OCI-LY7 (cell line): ENCODE data around the gene FAM78A. TPM values are rescaled to one million over a fixed set of nuclear protein-coding genes. Genes with fewer than 3 reads are reported as not detected.

Experiments used
- BruUV-seq: library from RNA; stranded (reverse); fragments of 400-500 nt; replicated peaks from 2 replicates; lab custom pipeline; 2021; lab: Mats Ljungman, UMichigan
- CTCF ChIA-PET: fragments of 300-600 bp; sonication (Branson Sonifier 250); formaldehyde crosslinking; loops from one replicate; lab custom pipeline; 2022; ENCODE audit warnings: antibody characterized with exemption; ENCODE audit not compliant: unreplicated experiment; lab: Charles Lee
- POLR2A ChIA-PET: fragments of 300-600 bp; sonication (Branson Sonifier 250); formaldehyde crosslinking; loops from one replicate; lab custom pipeline; 2022; ENCODE audit warnings: antibody characterized with exemption; lab: Charles Lee
- DNase-seq: peaks from one replicate; pipeline ENCODE4 v3.0.0-alpha.2; 2015; ENCODE audit warnings: low spot score
- H2AFZ ChIP-seq: fragments of 200-600 bp; sonication (generic), shearing (Covaris generic); 2 replicates; pipeline ENCODE4 v1.6.1; 2014; ENCODE audit warnings: mild to moderate bottlenecking, antibody characterized with exemption, low read length, moderate library complexity
- H3K27ac ChIP-seq: fragments of 200-600 bp; sonication (generic); 2 replicates; pipeline ENCODE4 v1.5.1; 2014; ENCODE audit warnings: mixed run types, low read depth, mild to moderate bottlenecking, moderate library complexity, low read length, inconsistent platforms; ENCODE audit not compliant: poor library complexity, severe bottlenecking
- H3K36me3 ChIP-seq: fragments of 200-600 bp; sonication (generic); 2 replicates; pipeline ENCODE4 v1.6.1; 2014; ENCODE audit warnings: mild to moderate bottlenecking, antibody characterized with exemption, low read length, moderate library complexity, mixed read lengths; ENCODE audit not compliant: insufficient read depth
- H3K4me1 ChIP-seq: fragments of 200-600 bp; sonication (generic); 2 replicates; pipeline ENCODE4 v1.5.1; 2014; ENCODE audit warnings: mild to moderate bottlenecking, low read length; ENCODE audit not compliant: insufficient read depth, poor library complexity, severe bottlenecking
- H3K4me2 ChIP-seq: fragments of 200-600 bp; sonication (generic); 2 replicates; pipeline ENCODE4 v1.6.1; 2014; ENCODE audit warnings: mild to moderate bottlenecking, low read length
- H3K4me3 ChIP-seq: fragments of 200-600 bp; sonication (generic); 2 replicates; pipeline ENCODE4 v1.5.1; 2014; ENCODE audit warnings: mild to moderate bottlenecking, low read depth, low read length; ENCODE audit not compliant: poor library complexity, severe bottlenecking
- H3K79me2 ChIP-seq: fragments of 200-600 bp; sonication (generic); 2 replicates; pipeline ENCODE4 v1.6.1; 2016; ENCODE audit warnings: low read depth, mild to moderate bottlenecking, low read length, moderate library complexity, mixed read lengths; ENCODE audit not compliant: insufficient read depth
- H3K9me2 ChIP-seq: fragments of 200-600 bp; sonication (generic); 2 replicates; pipeline ENCODE4 v1.6.1; 2016; ENCODE audit warnings: mild to moderate bottlenecking, low read length, mixed read lengths; ENCODE audit not compliant: insufficient read depth
- H3K9me3 ChIP-seq: fragments of 200-600 bp; sonication (generic); 2 replicates; pipeline ENCODE4 v1.6.1; 2014; ENCODE audit warnings: mild to moderate bottlenecking, mixed run types, low read length, mixed read lengths
- H4K20me1 ChIP-seq: fragments of 200-600 bp; sonication (generic); 2 replicates; pipeline ENCODE4 v1.6.1; 2014; ENCODE audit warnings: mild to moderate bottlenecking, antibody characterized with exemption, low read length, moderate library complexity, mixed read lengths; ENCODE audit not compliant: insufficient read depth
- EZH2phosphoT487 ChIP-seq: fragments of 200-600 bp; sonication (generic); IDR thresholded peaks from 2 replicates; pipeline ENCODE4 v1.6.1; 2018; ENCODE audit warnings: low read depth, borderline replicate concordance, mild to moderate bottlenecking, mixed run types, antibody characterized with exemption, low read length, moderate library complexity, mixed read lengths
- intact Hi-C: fragments of 100-400 bp; cut with micrococcal nuclease; formaldehyde crosslinking; loops from one replicate; pipeline ENCODE4 v1.10.0; 2022; ENCODE audit not compliant: unreplicated experiment
- total RNA-seq, 2 experiments: library from RNA; depleted of rRNA in 1 of 2; stranded (reverse); fragments of >200 nt in 1 of 2; shearing (Covaris generic) in 1 of 2; gene quantifications; 2 replicates each; pipeline ENCODE4 v1.2.3, GENCODE V29; 2014 to 2022
- TF ChIP-seq, protein P1 (sequence below): fragments of 200-600 bp; sonication (generic); conservative IDR thresholded peaks from 2 replicates; pipeline ENCODE4 v1.5.1; 2014; ENCODE audit warnings: mild to moderate bottlenecking, antibody characterized with exemption, low read length, moderate library complexity, mixed read lengths

The FAM78A gene
- total RNA-seq, 2 experiments from 2014 or later: 25.0 to 35.0 TPM

DNA sequence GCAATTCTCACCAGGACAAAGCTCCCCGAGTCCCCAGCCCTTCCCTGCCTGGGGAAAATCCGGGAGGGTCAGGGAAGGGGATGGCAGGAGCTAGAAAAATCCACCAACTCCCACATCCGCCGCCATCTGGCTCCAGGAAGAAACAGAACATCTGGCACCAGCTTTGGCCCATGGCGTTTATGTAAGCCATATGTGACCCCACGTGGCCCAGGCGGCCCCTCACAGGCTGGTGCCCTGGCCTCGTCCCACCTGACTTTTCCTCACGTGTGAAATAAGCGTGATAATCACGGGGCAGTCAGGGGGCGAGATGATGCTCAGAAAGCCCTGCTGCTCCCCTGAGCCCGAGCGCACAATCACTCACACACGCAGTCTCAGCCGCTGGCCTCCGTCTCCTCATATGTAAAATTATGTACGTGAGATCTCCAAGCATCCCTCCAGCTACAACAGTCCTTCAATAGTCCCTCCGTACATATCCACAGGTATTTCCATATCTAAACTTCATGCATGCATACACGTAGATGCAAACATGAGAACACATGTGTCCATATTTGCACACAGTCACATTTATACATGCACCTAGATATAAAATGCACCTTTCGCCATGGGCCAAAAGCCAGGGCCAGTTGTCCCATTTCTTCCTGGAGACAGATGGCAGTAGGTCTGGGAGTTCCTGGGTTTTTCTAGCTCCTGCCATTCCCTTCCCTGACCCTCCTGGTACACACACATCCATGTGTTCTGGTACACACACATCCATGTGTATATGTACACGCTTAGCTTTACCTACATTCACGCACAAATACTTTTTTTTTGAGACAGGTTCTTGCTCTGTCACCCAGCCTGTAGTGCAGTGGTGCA is 42.1 kb upstream of the FAM78A start:
- Histone ChIP-seq H3K27ac (no peak overlapping the region), H3K9me3 (no peaks in the 10 kb centered on the region), H4K20me1 (no peaks in the 10 kb centered on the region), H2AFZ (no peak overlapping the region), H3K36me3 (no peaks in the 10 kb centered on the region), H3K4me3 (no peak overlapping the region), H3K4me2 (no peak overlapping the region), H3K4me1 (no peaks in the 10 kb centered on the region), H3K9me2 (no peaks in the 10 kb centered on the region), H3K79me2 (no peaks in the 10 kb centered on the region)
- BruUV-seq: no TSS peak
- TF ChIP-seq EZH2phosphoT487: no peak
- TF ChIP-seq, protein P1, sequence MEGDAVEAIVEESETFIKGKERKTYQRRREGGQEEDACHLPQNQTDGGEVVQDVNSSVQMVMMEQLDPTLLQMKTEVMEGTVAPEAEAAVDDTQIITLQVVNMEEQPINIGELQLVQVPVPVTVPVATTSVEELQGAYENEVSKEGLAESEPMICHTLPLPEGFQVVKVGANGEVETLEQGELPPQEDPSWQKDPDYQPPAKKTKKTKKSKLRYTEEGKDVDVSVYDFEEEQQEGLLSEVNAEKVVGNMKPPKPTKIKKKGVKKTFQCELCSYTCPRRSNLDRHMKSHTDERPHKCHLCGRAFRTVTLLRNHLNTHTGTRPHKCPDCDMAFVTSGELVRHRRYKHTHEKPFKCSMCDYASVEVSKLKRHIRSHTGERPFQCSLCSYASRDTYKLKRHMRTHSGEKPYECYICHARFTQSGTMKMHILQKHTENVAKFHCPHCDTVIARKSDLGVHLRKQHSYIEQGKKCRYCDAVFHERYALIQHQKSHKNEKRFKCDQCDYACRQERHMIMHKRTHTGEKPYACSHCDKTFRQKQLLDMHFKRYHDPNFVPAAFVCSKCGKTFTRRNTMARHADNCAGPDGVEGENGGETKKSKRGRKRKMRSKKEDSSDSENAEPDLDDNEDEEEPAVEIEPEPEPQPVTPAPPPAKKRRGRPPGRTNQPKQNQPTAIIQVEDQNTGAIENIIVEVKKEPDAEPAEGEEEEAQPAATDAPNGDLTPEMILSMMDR: no peak
- POLR2A ChIA-PET: interaction anchor here (0.6 kb wide), 1 partner anchor 989 kb away, joined by 3 read pairs; no protein-coding TSS in a partner anchor
- intact Hi-C loops: no loop called here
- CTCF ChIA-PET: no interaction called here
- no peak for DNase-seq

DNA sequence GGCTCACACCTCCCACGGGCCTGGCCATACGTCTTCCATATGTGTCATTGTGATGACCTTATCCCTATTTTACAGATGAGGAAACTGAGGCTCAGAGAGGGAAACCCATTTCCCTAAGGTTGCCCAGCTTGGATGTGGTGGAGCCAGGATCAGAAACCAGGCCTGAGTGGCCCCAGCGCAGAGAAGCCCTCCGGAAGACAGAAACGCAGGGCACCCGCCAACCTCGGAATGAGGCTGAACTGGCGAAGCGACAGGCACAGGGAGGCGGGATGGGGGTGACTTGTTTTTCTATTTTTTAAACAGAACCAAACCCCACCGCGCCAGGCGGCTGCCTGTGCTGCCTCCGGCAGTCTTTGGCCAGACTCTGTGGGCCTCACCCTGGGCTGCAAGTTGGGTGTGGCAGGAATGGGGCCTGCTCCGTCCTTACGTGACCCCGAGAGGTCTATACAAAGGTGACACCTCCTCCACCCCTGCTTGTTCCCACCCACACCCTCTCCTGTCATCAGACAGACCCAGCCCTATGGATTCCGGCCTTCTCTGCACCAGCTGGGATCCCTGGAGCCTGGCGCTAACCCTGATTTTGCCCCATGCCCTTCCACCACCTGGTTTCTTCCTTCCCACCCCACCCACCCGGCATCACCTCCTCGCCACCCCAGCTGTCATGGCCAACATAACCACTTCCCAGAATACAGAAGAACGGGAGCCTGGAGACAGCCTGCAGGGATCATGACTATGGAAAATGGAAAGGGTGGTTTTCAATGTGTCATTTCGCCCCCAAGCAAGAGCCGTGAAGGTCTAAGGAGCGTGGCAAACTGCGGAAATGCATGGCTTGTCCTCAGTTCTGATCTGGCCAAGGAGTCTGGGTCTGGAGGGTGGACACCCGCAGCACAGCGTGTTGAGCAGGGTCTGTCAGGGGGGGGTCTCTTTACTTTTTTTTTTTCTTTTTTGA is 36.8 kb upstream of the FAM78A start:
- H3K4me2 ChIP-seq: no peak overlapping the region
- H3K4me1 ChIP-seq: no peaks in the 10 kb centered on the region
- DNase-seq: no peak
- CTCF ChIA-PET: no interaction called here
- no peaks in the 10 kb centered on the region for H3K9me3 ChIP-seq
- TF ChIP-seq, protein P1: no peak
- TF ChIP-seq EZH2phosphoT487: no peak
- H3K27ac ChIP-seq: no peak overlapping the region
- no peaks in the 10 kb centered on the region for H4K20me1 ChIP-seq
- POLR2A ChIA-PET: no interaction called here
- no peaks in the 10 kb centered on the region for H3K79me2 ChIP-seq
- H3K36me3 ChIP-seq: no peaks in the 10 kb centered on the region
- H2AFZ ChIP-seq: no peak overlapping the region
- BruUV-seq: no TSS peak
- H3K4me3 ChIP-seq: no peak overlapping the region
- intact Hi-C loops: no loop called here
- H3K9me2 ChIP-seq: no peaks in the 10 kb centered on the region
